Left ventricle myocardium inferior (tissue), 1 donor: Measurements from ENCODE around the gene CETN1. TPM values are rescaled to one million over a fixed set of nuclear protein-coding genes. Genes with fewer than 3 reads are reported as not detected.

Experiments
- DNase-seq: peaks from one replicate; pipeline ENCODE4 v3.0.0-alpha.2; 2020
- H3K27ac ChIP-seq: fragments of 200-600 bp; replicated peaks from 2 replicates; pipeline ENCODE4 v1.8.0; 2021
- H3K27me3 ChIP-seq: fragments of 200-600 bp; 2 replicates; pipeline ENCODE4 v1.8.0; 2021; ENCODE audit warnings: low read depth
- H3K36me3 ChIP-seq: fragments of 200-600 bp; 2 replicates; pipeline ENCODE4 v1.8.0; 2021
- H3K4me1 ChIP-seq: fragments of 200-600 bp; 2 replicates; pipeline ENCODE4 v1.8.0; 2021
- H3K4me3 ChIP-seq: fragments of 200-600 bp; 2 replicates; pipeline ENCODE4 v1.8.0; 2021; ENCODE audit warnings: mild to moderate bottlenecking, moderate library complexity
- H3K9me3 ChIP-seq: fragments of 200-600 bp; replicated peaks from 2 replicates; pipeline ENCODE4 v1.8.0; 2021
- CTCF ChIP-seq: fragments of 200-600 bp; IDR thresholded peaks from 2 replicates; pipeline ENCODE4 v1.8.0; 2021; ENCODE audit warnings: antibody characterized with exemption, mild to moderate bottlenecking, borderline replicate concordance
- intact Hi-C: fragments of 100-400 bp; cut with micrococcal nuclease; formaldehyde crosslinking; loops from one replicate; pipeline ENCODE4 v1.11.0; 2022
- total RNA-seq: library from RNA; stranded (reverse); fragmentation: NEBNext Ultra II Directional; extraction: Animal tissue kit (Norgen Biotek cat#: 25700); gene quantifications from one replicate; pipeline ENCODE4 v1.2.1, GENCODE V29; 2021
- donor health status: DM: no; HTN: yes; CAD: no; lungs with severe emphysema.

The CETN1 gene
- total RNA-seq, 1 donor from 2014 or later, result not detected

GRCh38 chr18:595571-595970, 15.4 kb downstream of the CETN1 start:
- intact Hi-C loops, result no loop called here
- H3K27ac ChIP-seq, result no peak overlapping the region
- H3K36me3 ChIP-seq, result no peaks in the 10 kb centered on the region
- H3K4me1 ChIP-seq, result no peaks in the 10 kb centered on the region
- TF ChIP-seq CTCF, result no peak
- no peak overlapping the region for H3K4me3 ChIP-seq
- no peak for DNase-seq
- H3K27me3 ChIP-seq, result peaks cover 77% of the 10 kb centered on the region
- H3K9me3 ChIP-seq, result peaks cover 2% of the 10 kb centered on the region

- Histone ChIP-seq H3K27ac (no peak overlapping the region), H3K36me3 (no peaks in the 10 kb centered on the region), H3K4me1 (no peaks in the 10 kb centered on the region), H3K9me3 (no peaks in the 10 kb centered on the region), H3K4me3 (no peak overlapping the region), H3K27me3 (peaks cover 83% of the 10 kb centered on the region)
- DNase-seq, result no peak
- intact Hi-C loops, result no loop called here
- TF ChIP-seq CTCF, result no peak
Observed at GRCh38 chr18:596288-596881, 16.2 kb downstream of the CETN1 start.

- Histone ChIP-seq H3K9me3 (no peaks in the 10 kb centered on the region), H3K4me3 (no peak overlapping the region), H3K27me3 (peaks cover 76% of the 10 kb centered on the region), H3K4me1 (no peaks in the 10 kb centered on the region), H3K27ac (no peak overlapping the region), H3K36me3 (no peaks in the 10 kb centered on the region)
- intact Hi-C loops, result no loop called here
- no peak for TF ChIP-seq CTCF
- no peak for DNase-seq
Observed at GRCh38 chr18:598124-598589, 18.0 kb downstream of the CETN1 start.

- H3K4me1 ChIP-seq, result no peaks in the 10 kb centered on the region
- no peak for TF ChIP-seq CTCF
- peaks cover 64% of the 10 kb centered on the region for H3K27me3 ChIP-seq
- no peaks in the 10 kb centered on the region for H3K36me3 ChIP-seq
- no peaks in the 10 kb centered on the region for H3K9me3 ChIP-seq
- no peak for DNase-seq
- H3K4me3 ChIP-seq, result no peak overlapping the region
- H3K27ac ChIP-seq, result no peak overlapping the region
- intact Hi-C loops, result no loop called here
Observed at GRCh38 chr18:600107-600506, 19.9 kb downstream of the CETN1 start.

GRCh38 chr18:604771-605170, 24.6 kb downstream of the CETN1 start:
- Histone ChIP-seq H3K36me3 (no peaks in the 10 kb centered on the region), H3K4me1 (peaks cover 4% of the 10 kb centered on the region), H3K9me3 (no peaks in the 10 kb centered on the region), H3K4me3 (no peak overlapping the region), H3K27ac (no peak overlapping the region), H3K27me3 (peaks cover 24% of the 10 kb centered on the region)
- TF ChIP-seq CTCF, result no peak
- DNase-seq, result no peak
- intact Hi-C loops, result no loop called here
